Thoracic aorta (tissue), 2 donors: ENCODE results near the gene CTAG1B. TPM values are rescaled to one million over a fixed set of nuclear protein-coding genes. Genes with fewer than 3 reads are reported as not detected.

Experiments used
- ATAC-seq: fragments of 150-250 bp; one replicate; pipeline ENCODE4 v1.8.0; 2017; ENCODE audit warnings: low read depth; ENCODE audit not compliant: insufficient number of reproducible peaks, low FRiP score
- DNase-seq: peaks from one replicate; pipeline ENCODE4 v3.0.0-alpha.2; 2020; ENCODE audit warnings: low spot score
- H3K27ac ChIP-seq, 2 donors: fragments of 200-600 bp; sonication (generic); 1 replicate in 1 of 2; 2 replicates in 1 of 2; pipeline ENCODE4 v1.5.1; 2016; ENCODE audit warnings: mild to moderate bottlenecking in 2 of 2, moderate library complexity in 2 of 2
- H3K27me3 ChIP-seq: fragments of 200-600 bp; sonication (generic); replicated peaks from 2 replicates; pipeline ENCODE4 v1.6.0; 2016; ENCODE audit warnings: mild to moderate bottlenecking; ENCODE audit not compliant: insufficient read depth
- H3K36me3 ChIP-seq: fragments of 200-600 bp; sonication (generic); one replicate; pipeline ENCODE4 v1.5.1; 2016
- H3K4me1 ChIP-seq, 2 donors: fragments of 200-600 bp; sonication (generic); 1 replicate in 1 of 2; 2 replicates in 1 of 2; pipeline versions ENCODE4 v1.5.1 to v1.6.0; 2016; ENCODE audit warnings: low read depth in 2 of 2, mild to moderate bottlenecking in 1 of 2; ENCODE audit not compliant: control insufficient read depth in 1 of 2
- H3K4me3 ChIP-seq: fragments of 200-600 bp; sonication (generic); 2 replicates; pipeline ENCODE4 v1.5.1; 2016; ENCODE audit warnings: mild to moderate bottlenecking
- H3K9me3 ChIP-seq: fragments of 200-600 bp; sonication (generic); 2 replicates; pipeline ENCODE4 v1.5.1; 2016
- total RNA-seq, 2 donors: library from RNA; depleted of rRNA; stranded (reverse); fragments of >200 nt; gene quantifications; one replicate each; pipeline versions ENCODE4 v1.1.0 to v1.2.3, GENCODE V29; 2016
- TF ChIP-seq, protein P1 (sequence below): fragments of 200-600 bp; sonication (generic); IDR thresholded peaks from one replicate; pipeline ENCODE4 v1.5.1; 2019; ENCODE audit warnings: antibody characterized with exemption

The CTAG1B gene
- total RNA-seq, 2 donors from 2014 or later = not detected

DNA sequence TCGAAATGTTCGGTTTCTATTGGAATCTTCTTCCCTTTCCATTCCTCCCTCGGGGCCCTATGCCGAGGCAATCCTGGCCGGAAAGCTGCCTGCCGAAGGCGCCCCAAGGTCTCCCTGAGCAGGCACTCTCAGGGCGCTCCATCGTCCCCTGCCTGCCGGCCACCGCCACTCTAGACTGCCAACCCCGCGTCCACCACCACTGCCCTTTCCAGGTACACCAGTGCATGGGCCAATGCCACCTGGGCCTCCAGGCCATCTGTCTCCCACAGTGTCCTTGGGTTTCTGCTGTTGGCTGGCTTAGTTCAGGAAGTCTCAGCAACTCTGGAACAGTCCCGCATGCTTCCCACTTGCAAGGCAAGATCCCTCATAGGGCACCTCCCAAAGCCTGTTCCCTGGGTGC, 19.6 kb downstream of the CTAG1B start:
- Histone ChIP-seq H3K4me1 (peaks cover 0 to 11% of the 10 kb centered on the region in 2 donors), H3K27ac (no peak overlapping the region), H3K27me3 (no peaks in the 10 kb centered on the region), H3K4me3 (no peak overlapping the region), H3K36me3 (no peaks in the 10 kb centered on the region), H3K9me3 (no peaks in the 10 kb centered on the region)
- TF ChIP-seq, protein P1, sequence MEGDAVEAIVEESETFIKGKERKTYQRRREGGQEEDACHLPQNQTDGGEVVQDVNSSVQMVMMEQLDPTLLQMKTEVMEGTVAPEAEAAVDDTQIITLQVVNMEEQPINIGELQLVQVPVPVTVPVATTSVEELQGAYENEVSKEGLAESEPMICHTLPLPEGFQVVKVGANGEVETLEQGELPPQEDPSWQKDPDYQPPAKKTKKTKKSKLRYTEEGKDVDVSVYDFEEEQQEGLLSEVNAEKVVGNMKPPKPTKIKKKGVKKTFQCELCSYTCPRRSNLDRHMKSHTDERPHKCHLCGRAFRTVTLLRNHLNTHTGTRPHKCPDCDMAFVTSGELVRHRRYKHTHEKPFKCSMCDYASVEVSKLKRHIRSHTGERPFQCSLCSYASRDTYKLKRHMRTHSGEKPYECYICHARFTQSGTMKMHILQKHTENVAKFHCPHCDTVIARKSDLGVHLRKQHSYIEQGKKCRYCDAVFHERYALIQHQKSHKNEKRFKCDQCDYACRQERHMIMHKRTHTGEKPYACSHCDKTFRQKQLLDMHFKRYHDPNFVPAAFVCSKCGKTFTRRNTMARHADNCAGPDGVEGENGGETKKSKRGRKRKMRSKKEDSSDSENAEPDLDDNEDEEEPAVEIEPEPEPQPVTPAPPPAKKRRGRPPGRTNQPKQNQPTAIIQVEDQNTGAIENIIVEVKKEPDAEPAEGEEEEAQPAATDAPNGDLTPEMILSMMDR = no peak
- ATAC-seq (no peak), DNase-seq (no peak)

DNA sequence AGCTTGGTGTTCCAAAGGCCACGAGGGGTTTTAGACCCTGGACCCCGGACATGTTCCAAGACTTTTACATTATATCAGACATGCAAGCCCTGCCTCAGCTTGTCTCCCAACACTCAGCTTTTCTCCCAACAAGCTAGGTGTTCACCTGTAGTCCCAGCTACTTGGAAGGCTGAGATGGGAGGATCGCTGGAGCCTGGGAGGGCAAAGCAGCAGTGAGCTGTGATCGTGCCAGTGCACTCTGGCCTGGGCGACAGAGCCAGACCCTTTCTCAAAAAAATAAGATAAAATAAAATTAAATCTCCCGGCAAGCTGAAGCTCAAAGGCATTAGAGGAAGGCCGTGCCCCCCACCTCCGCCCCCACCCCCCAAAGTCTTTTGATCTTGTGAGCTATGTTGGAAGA, 20.4 kb downstream of the CTAG1B start:
- Histone ChIP-seq H3K9me3 (no peaks in the 10 kb centered on the region), H3K4me1 (peaks cover 0 to 3% of the 10 kb centered on the region in 2 donors), H3K27ac (no peak overlapping the region), H3K27me3 (no peaks in the 10 kb centered on the region), H3K36me3 (no peaks in the 10 kb centered on the region), H3K4me3 (no peak overlapping the region)
- TF ChIP-seq, protein P1 = no peak
- ATAC-seq = no peak
- no peak for DNase-seq

DNA sequence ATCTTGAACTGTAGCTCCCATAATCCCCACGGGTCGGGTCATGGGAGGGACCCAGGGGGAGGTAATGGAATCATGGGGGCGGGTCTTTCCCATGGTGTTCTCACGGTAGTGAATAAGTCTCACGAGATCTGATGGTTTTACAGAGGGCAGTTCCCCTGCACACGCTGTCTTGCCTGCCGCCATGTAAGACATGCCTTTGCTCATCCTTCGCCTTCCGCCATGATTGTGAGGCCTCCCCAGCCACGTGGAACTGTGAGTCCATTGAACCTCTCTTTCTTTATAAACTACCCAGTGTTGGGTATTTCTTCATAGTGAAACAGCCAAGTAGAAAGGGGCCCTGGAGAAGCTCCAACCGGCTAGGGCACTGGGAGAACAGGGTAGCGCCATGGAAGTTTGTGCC, 21.9 kb downstream of the CTAG1B start:
- Histone ChIP-seq H3K4me3 (no peak overlapping the region), H3K27ac (no peak overlapping the region), H3K27me3 (no peaks in the 10 kb centered on the region), H3K36me3 (no peaks in the 10 kb centered on the region), H3K9me3 (no peaks in the 10 kb centered on the region), H3K4me1 (no peaks in the 10 kb centered on the region)
- no peak for ATAC-seq
- TF ChIP-seq, protein P1 = no peak
- DNase-seq = no peak

DNA sequence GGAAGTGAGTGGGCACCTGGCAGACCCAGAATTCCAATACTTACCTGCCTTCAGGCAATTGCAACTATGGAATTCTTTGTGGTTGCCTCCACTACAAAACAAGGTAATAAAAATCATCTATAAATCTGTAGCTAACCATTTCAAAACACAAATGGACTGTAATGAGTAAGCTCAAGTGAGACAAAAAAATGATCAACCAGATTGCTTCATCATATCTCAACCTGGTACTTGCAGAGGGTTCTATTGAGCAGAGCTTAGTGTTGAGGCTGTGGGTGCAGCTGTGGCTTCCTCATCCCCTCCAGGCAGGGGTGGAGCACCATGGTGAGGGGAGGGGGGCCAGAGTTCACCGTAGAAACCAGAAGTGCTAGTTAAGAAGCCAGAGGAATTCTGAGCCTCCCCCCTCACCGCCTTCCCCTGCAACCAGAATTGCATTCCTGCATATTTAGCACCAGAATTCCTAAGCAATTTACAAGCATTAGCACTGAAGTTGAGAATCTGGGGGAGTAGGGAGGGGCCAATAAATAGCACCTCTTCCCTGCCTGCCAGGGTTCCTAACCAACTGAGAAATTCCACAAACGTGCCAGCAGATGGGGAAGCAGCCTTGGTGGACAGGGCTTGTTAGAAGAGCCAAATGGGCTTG, 22.7 kb downstream of the CTAG1B start:
- no peak for DNase-seq
- Histone ChIP-seq H3K36me3 (no peaks in the 10 kb centered on the region), H3K4me1 (no peaks in the 10 kb centered on the region), H3K27ac (no peak overlapping the region), H3K4me3 (no peak overlapping the region), H3K27me3 (no peaks in the 10 kb centered on the region), H3K9me3 (no peaks in the 10 kb centered on the region)
- no peak for ATAC-seq
- TF ChIP-seq, protein P1 = no peak

DNA sequence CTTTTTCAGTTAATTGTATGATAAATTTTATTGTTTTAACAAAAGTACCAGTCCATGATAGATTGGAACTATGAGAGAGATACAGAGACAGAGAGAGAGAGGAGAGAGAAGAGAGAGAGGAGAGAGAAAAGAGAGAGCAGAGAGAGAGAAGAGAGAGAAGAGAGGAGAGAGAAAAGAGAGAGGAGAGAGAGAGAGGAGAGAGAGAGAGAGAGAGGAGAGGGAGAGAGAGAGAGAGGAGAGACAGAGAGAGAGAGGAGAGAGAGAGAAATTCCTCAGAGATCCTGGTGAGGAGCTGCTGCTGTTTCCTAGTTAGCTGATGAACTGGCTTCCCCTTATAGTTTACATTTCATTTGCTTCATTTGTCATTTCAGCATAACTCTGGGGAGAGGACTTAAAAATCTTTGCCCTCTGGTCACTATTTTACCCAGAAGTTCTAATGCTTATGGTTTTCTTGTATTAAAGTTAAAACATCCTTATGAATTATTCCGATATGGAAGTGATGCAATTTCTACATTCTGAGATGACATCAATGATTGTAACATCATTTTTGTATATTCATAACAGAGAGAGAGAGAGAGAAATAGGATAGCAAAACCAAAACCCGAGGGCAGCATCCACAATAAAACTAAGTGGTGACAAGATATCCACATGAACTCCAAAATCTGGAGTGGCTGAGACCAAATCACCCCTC, 23.4 kb downstream of the CTAG1B start:
- no peak for DNase-seq
- Histone ChIP-seq H3K4me3 (no peak overlapping the region), H3K36me3 (no peaks in the 10 kb centered on the region), H3K27me3 (no peaks in the 10 kb centered on the region), H3K4me1 (no peaks in the 10 kb centered on the region), H3K27ac (no peak overlapping the region), H3K9me3 (no peaks in the 10 kb centered on the region)
- TF ChIP-seq, protein P1 = no peak
- no peak for ATAC-seq
